ENCODE results near the gene CNTNAP1. TPM values are rescaled to one million over a fixed set of nuclear protein-coding genes. Genes with fewer than 3 reads are reported as not detected.

The CNTNAP1 gene
- total RNA-seq, 1 donor from 2014 or later = 1.3 TPM

GRCh38 chr17:42670789-42671657 is 11.3 kb upstream of the CNTNAP1 start:
- ATAC-seq = no peak

GRCh38 chr17:42672038-42672437 is 10.3 kb upstream of the CNTNAP1 start:
- ATAC-seq = no peak

- ATAC-seq = no peak
Observed at GRCh38 chr17:42673266-42673884, 9.0 kb upstream of the CNTNAP1 start.

- ATAC-seq = no peak
Observed at GRCh38 chr17:42673885-42674754, 8.2 kb upstream of the CNTNAP1 start.

- ATAC-seq = no peak
Observed at GRCh38 chr17:42674755-42675347, 7.5 kb upstream of the CNTNAP1 start.

- no peak for ATAC-seq
Observed at GRCh38 chr17:42675348-42675964, 6.9 kb upstream of the CNTNAP1 start.

- peak; percentile 38 for ATAC-seq
Observed at GRCh38 chr17:42675965-42676423, 6.3 kb upstream of the CNTNAP1 start.

GRCh38 chr17:42676424-42677011 is 5.8 kb upstream of the CNTNAP1 start, which contains the start of gene PLEKHH3:
Gene PLEKHH3, minus strand, starts transcription at chr17:42676994. Its CDS starts 431 bp downstream, at chr17:42676563.
- peak; percentile 0 for ATAC-seq

- peak; percentile 76 for ATAC-seq
Observed at GRCh38 chr17:42677012-42677857, 5.1 kb upstream of the CNTNAP1 start.

GRCh38 chr17:42677921-42678781 is 4.2 kb upstream of the CNTNAP1 start:
- peak; percentile 23 for ATAC-seq

GRCh38 chr17:42678951-42679491 is 3.3 kb upstream of the CNTNAP1 start:
- peak; percentile 0 for ATAC-seq

- ATAC-seq = peak; percentile 31
Observed at GRCh38 chr17:42679492-42680330, 2.6 kb upstream of the CNTNAP1 start.

GRCh38 chr17:42680331-42680808 is 2.0 kb upstream of the CNTNAP1 start:
- no peak for ATAC-seq

GRCh38 chr17:42682722-42683403 is 532 bp downstream of the CNTNAP1 start:
- peak; percentile 1 for ATAC-seq

GRCh38 chr17:42683407-42684034 is 1.2 kb downstream of the CNTNAP1 start:
- ATAC-seq = peak; percentile 5

GRCh38 chr17:42684929-42685556 is 2.7 kb downstream of the CNTNAP1 start:
- ATAC-seq = no peak

All from esophagus mucosa (tissue), 1 donor.